A673 (cell line): ENCODE data around the gene TRABD. TPM values are rescaled to one million over a fixed set of nuclear protein-coding genes. Genes with fewer than 3 reads are reported as not detected.
A peak's percentile ranks its signal among the peaks of the same experiment; 100 is the strongest.
"Not testable (repeated sequence)": the region's sequence is repeated elsewhere in the genome, so short reads cannot be mapped to it uniquely, and the experiment has no call there.

ENCODE experiments used
- BruUV-seq: library from RNA; stranded (reverse); fragments of 400-500 nt; replicated peaks from 2 replicates; lab custom pipeline; 2021; lab: Mats Ljungman, UMichigan
- CTCF ChIA-PET: fragments of 300-600 bp; sonication (Branson Sonifier 250); formaldehyde crosslinking; loops from one replicate; lab custom pipeline; 2022; ENCODE audit warnings: antibody characterized with exemption; lab: Charles Lee
- POLR2A ChIA-PET: fragments of 300-600 bp; sonication (Branson Sonifier 250); formaldehyde crosslinking; loops from one replicate; lab custom pipeline; 2022; ENCODE audit warnings: antibody characterized with exemption; ENCODE audit not compliant: low non-redundant PET; lab: Charles Lee
- DNase-seq: peaks from one replicate; pipeline ENCODE4 v3.0.0-alpha.2; 2015; ENCODE audit warnings: low spot score
- H3K27ac ChIP-seq: fragments of 200-600 bp; sonication (generic); 2 replicates; pipeline ENCODE4 v1.5.1; 2016; ENCODE audit warnings: mixed run types, low read depth, mild to moderate bottlenecking, mixed read lengths, antibody characterized with exemption, low read length; ENCODE audit not compliant: poor library complexity, severe bottlenecking
- H3K27me3 ChIP-seq: fragments of 200-600 bp; sonication (generic); replicated peaks from 2 replicates; pipeline ENCODE4 v1.6.1; 2017; ENCODE audit warnings: mixed run types, low read depth, mild to moderate bottlenecking, mixed read lengths, antibody characterized with exemption, low read length; ENCODE audit not compliant: insufficient read depth, poor library complexity
- H3K36me3 ChIP-seq: fragments of 200-600 bp; sonication (generic); 2 replicates; pipeline ENCODE4 v1.6.1; 2016; ENCODE audit warnings: mixed run types, mild to moderate bottlenecking, mixed read lengths, antibody characterized with exemption, low read length; ENCODE audit not compliant: insufficient read depth, poor library complexity, severe bottlenecking
- H3K4me1 ChIP-seq: fragments of 200-600 bp; sonication (generic); 2 replicates; pipeline ENCODE4 v1.6.1; 2017; ENCODE audit warnings: mixed run types, mild to moderate bottlenecking, mixed read lengths, antibody characterized with exemption, low read length; ENCODE audit not compliant: insufficient read depth, poor library complexity, severe bottlenecking
- H3K4me3 ChIP-seq: fragments of 200-600 bp; sonication (generic); 2 replicates; pipeline ENCODE4 v1.5.1; 2016; ENCODE audit warnings: low read depth, mixed run types, mild to moderate bottlenecking, mixed read lengths, low read length; ENCODE audit not compliant: poor library complexity, severe bottlenecking
- H3K9me3 ChIP-seq: fragments of 200-600 bp; sonication (generic); 2 replicates; pipeline ENCODE4 v1.6.1; 2016; ENCODE audit warnings: mixed run types, low read depth, mild to moderate bottlenecking, mixed read lengths, antibody characterized with exemption, low read length; ENCODE audit not compliant: poor library complexity, severe bottlenecking
- EZH2 ChIP-seq: fragments of 200-600 bp; sonication (generic); IDR thresholded peaks from 2 replicates; pipeline ENCODE4 v1.6.1; 2017; ENCODE audit warnings: borderline replicate concordance, low read depth, mild to moderate bottlenecking, mixed read lengths, antibody characterized with exemption, low read length; ENCODE audit not compliant: poor library complexity, severe bottlenecking
- intact Hi-C: fragments of 100-400 bp; cut with micrococcal nuclease; formaldehyde crosslinking; loops from one replicate; pipeline ENCODE4 v1.10.0; 2022; ENCODE audit not compliant: unreplicated experiment
- total RNA-seq: library from RNA; stranded (reverse); gene quantifications from 2 replicates; pipeline ENCODE4 v1.2.3, GENCODE V29; 2021
- TF ChIP-seq, protein P1 (sequence below): fragments of 300-800, 200-600 bp; sonication (generic); conservative IDR thresholded peaks from 2 replicates; pipeline ENCODE4 v1.5.1; 2017; ENCODE audit warnings: low read depth, mild to moderate bottlenecking, antibody characterized with exemption, low read length, moderate library complexity, mixed read lengths

TRABD gene
- total RNA-seq, 1 experiment from 2014 or later: 63.9 TPM

DNA sequence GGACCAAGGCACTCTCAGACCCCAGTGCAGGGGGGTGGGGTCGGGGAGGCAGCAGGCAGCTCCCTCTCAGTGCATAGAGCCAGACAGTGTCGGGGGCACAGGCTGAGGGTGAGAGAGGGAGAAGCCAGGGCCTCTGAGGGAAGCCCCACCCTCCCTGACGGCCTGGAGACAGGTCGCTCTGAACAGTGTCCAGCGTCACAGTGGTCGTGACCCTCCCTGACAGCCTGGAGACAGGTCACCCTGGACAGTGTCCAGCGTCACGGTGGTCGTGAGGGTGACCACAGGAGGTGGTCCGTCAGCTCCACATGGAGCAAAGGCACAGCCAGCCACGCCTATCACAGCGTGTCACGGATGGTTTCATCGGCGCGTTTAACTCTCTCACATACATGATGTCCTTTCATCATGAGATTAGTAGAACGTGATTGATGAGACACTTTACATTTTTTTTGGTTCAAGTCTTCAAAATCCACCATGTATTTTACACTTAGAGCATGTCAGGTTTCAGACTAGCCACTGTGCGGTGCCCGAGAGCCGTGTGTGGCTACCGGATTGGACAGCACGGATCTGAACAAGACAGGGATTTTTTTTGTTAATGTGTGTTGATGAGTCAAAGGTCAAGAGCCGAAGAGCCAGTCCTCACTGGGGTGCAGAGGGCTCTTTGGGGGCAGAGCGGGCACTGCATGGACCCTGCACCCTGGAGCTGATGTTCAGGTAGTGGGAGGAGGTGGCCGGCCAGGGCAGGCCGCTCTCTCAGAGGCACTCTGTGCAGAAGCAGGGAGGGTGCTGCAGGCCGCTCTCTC is 39.1 kb upstream of the TRABD start:
- ChIA-PET CTCF (no interaction called here), POLR2A (no interaction called here)
- Histone ChIP-seq H3K36me3 (no peaks in the 10 kb centered on the region), H3K27me3 (no peaks in the 10 kb centered on the region), H3K4me1 (no peaks in the 10 kb centered on the region), H3K27ac (no peak overlapping the region), H3K9me3 (no peaks in the 10 kb centered on the region), H3K4me3 (no peak overlapping the region)
- BruUV-seq: no TSS peak
- intact Hi-C loops: loop anchor here (1.0 to 5.0 kb wide), 3 partner anchors 63 to 476 kb away; no protein-coding TSS in a partner anchor
- peak; percentile 73 for DNase-seq
- TF ChIP-seq, protein P1, sequence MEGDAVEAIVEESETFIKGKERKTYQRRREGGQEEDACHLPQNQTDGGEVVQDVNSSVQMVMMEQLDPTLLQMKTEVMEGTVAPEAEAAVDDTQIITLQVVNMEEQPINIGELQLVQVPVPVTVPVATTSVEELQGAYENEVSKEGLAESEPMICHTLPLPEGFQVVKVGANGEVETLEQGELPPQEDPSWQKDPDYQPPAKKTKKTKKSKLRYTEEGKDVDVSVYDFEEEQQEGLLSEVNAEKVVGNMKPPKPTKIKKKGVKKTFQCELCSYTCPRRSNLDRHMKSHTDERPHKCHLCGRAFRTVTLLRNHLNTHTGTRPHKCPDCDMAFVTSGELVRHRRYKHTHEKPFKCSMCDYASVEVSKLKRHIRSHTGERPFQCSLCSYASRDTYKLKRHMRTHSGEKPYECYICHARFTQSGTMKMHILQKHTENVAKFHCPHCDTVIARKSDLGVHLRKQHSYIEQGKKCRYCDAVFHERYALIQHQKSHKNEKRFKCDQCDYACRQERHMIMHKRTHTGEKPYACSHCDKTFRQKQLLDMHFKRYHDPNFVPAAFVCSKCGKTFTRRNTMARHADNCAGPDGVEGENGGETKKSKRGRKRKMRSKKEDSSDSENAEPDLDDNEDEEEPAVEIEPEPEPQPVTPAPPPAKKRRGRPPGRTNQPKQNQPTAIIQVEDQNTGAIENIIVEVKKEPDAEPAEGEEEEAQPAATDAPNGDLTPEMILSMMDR: peak; percentile 88
- TF ChIP-seq EZH2: no peak

DNA sequence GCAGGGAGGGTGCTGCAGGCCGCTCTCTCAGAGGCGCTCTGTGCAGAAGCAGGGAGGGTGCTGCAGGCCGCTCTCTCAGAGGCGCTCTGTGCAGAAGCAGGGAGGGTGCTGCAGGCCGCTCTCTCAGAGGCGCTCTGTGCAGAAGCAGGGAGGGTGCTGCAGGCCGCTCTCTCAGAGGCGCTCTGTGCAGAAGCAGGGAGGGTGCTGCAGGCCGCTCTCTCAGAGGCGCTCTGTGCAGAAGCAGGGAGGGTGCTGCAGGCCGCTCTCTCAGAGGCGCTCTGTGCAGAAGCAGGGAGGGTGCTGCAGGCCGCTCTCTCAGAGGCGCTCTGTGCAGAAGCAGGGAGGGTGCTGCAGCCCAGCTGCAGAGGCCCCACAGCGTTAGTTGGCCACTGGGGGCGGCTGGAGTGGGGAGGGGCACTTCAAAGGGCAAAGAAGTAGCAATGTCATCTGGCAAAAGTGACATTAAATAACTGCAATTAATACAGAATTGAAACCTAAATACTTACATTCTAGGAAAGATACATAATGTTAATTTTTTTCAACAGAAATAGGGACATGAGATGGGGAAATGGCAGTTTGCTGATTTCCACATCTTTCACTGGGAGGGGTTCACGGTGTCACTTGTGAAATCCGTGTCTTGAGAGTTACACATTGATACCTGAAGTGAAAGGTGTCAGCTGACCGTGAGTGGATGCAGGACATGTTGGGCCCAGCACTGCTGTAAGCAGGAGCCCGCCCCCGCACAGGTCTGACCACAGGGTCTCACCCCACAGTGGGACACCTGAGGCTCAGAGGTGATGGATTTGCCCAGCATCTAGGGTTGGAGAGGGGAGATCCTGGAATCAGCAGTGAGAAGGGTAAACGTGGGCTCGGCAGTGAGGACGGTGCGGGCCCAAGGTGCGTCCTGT is 38.2 kb upstream of the TRABD start:
- POLR2A ChIA-PET: interaction anchor here (0.7 kb wide), 1 partner anchor 458 kb away, joined by 8 read pairs; no protein-coding TSS in a partner anchor
- not testable (repeated sequence) for BruUV-seq

DNA sequence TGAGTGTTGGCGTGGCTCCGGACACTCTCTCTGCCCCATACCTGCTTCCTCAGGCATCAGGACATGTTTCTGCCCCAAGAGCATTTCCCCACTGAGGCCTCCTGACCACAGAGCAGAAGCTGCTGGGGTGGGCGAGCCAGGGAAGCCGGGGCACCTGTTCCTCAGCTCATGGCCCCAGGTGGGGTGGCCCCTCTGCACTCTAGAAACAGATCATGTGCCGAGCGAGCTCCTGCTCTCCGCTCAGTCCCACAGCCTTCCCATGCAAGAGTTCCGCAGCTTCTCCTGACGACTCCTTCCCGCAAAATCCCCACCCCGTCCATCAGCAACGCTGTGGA is 37.6 kb upstream of the TRABD start:
- ChIA-PET CTCF (no interaction called here), POLR2A (interaction anchor here (0.7 kb wide), 1 partner anchor 459 kb away, joined by 8 read pairs; no protein-coding TSS in a partner anchor)
- Histone ChIP-seq H3K36me3 (no peaks in the 10 kb centered on the region), H3K4me1 (no peaks in the 10 kb centered on the region), H3K27me3 (no peaks in the 10 kb centered on the region), H3K4me3 (no peak overlapping the region), H3K9me3 (no peaks in the 10 kb centered on the region), H3K27ac (no peak overlapping the region)
- BruUV-seq: no TSS peak
- intact Hi-C loops: loop anchor here (5.0 kb wide), 2 partner anchors 221 to 474 kb away; no protein-coding TSS in a partner anchor
- TF ChIP-seq, protein P1: no peak
- no peak for TF ChIP-seq EZH2
- no peak for DNase-seq

More for the DNA sequence above, 38.2 kb upstream of the TRABD start:
- H3K9me3 ChIP-seq, H3K4me3 ChIP-seq, H3K4me1 ChIP-seq, H3K36me3 ChIP-seq, DNase-seq, CTCF ChIA-PET, H3K27ac ChIP-seq, H3K27me3 ChIP-seq: not testable (repeated sequence)
- intact Hi-C loops: loop anchor here (5.0 kb wide), 2 partner anchors 220 to 475 kb away; no protein-coding TSS in a partner anchor
